IMR-90 (cell line): ENCODE measurements around the gene CALD1. TPM values are rescaled to one million over a fixed set of nuclear protein-coding genes. Genes with fewer than 3 reads are reported as not detected.

Experiments used
- ATAC-seq: fragments of 200-7000 bp; cut with Tn5 transposase; 2 replicates; pipeline ENCODE4 v1.9.1; 2020; ENCODE audit warnings: low read depth, mild to moderate bottlenecking, moderate library complexity
- BruUV-seq: library from RNA; stranded (reverse); fragments of 400-500 nt; replicated peaks from 2 replicates; lab custom pipeline; 2021; lab: Mats Ljungman, UMichigan
- CTCF ChIA-PET: fragments of 300-600 bp; formaldehyde crosslinking; extraction: SDS; loops from one replicate; lab custom pipeline; 2021; ENCODE audit warnings: antibody characterized with exemption; lab: Yijun Ruan, JAX
- POLR2A ChIA-PET: fragments of 300-600 bp; sonication (Branson Sonifier 250); formaldehyde crosslinking; loops from one replicate; lab custom pipeline; 2022; ENCODE audit warnings: antibody characterized with exemption; ENCODE audit not compliant: unreplicated experiment; lab: Charles Lee
- DNase-seq: peaks from one replicate; pipeline ENCODE4 v3.0.0; 2013
- H2AFZ ChIP-seq: replicated peaks from 2 replicates; pipeline ENCODE3; 2013; ENCODE audit warnings: low read length, mild to moderate bottlenecking; ENCODE audit not compliant: poor library complexity
- H2AK5ac ChIP-seq: 2 replicates; pipeline ENCODE4 v1.6.1; 2013; ENCODE audit warnings: low read depth, low read length, inconsistent platforms
- H2AK9ac ChIP-seq: replicated peaks from 2 replicates; pipeline ENCODE3; 2013; ENCODE audit warnings: mild to moderate bottlenecking, low read depth, low read length, moderate library complexity; ENCODE audit not compliant: poor library complexity
- H2BK120ac ChIP-seq: 2 replicates; pipeline ENCODE4 v1.6.1; 2013; ENCODE audit warnings: low read depth, low read length, inconsistent platforms
- H2BK15ac ChIP-seq: 3 replicates; pipeline ENCODE4 v1.6.1; 2013; ENCODE audit warnings: low read depth, low read length, inconsistent platforms
- H2BK20ac ChIP-seq: 2 replicates; pipeline ENCODE4 v1.6.1; 2013; ENCODE audit warnings: low read depth, mild to moderate bottlenecking, inconsistent platforms, low read length, moderate library complexity
- H2BK5ac ChIP-seq: 2 replicates; pipeline ENCODE4 v1.6.1; 2013; ENCODE audit warnings: mild to moderate bottlenecking, low read depth, low read length, inconsistent platforms; ENCODE audit not compliant: poor library complexity, severe bottlenecking
- H3K14ac ChIP-seq: replicated peaks from 2 replicates; pipeline ENCODE4 v1.6.1; 2013; ENCODE audit warnings: low read depth, low read length, inconsistent platforms
- H3K18ac ChIP-seq: 2 replicates; pipeline ENCODE4 v1.6.1; 2013; ENCODE audit warnings: low read depth, low read length, control low read depth
- H3K23ac ChIP-seq: 2 replicates; pipeline ENCODE4 v1.6.1; 2013; ENCODE audit warnings: low read depth, low read length, inconsistent platforms
- H3K27ac ChIP-seq: 2 replicates; pipeline ENCODE4 v1.5.1; 2013; ENCODE audit warnings: mild to moderate bottlenecking, control low read depth, low read length; ENCODE audit not compliant: insufficient read depth
- H3K27me3 ChIP-seq: 2 replicates; pipeline ENCODE4 v1.6.1; 2013; ENCODE audit warnings: low read length; ENCODE audit not compliant: control insufficient read depth, insufficient read depth
- H3K36me3 ChIP-seq: 2 replicates; pipeline ENCODE4 v1.6.1; 2013; ENCODE audit warnings: low read length, mixed read lengths; ENCODE audit not compliant: control insufficient read depth, insufficient read depth
- H3K4ac ChIP-seq: 2 replicates; pipeline ENCODE4 v1.6.1; 2013; ENCODE audit warnings: low read depth, low read length, inconsistent platforms
- H3K4me1 ChIP-seq: 2 replicates; pipeline ENCODE4 v1.6.1; 2013; ENCODE audit warnings: low read length, mixed read lengths; ENCODE audit not compliant: control insufficient read depth, insufficient read depth
- H3K4me2 ChIP-seq: 2 replicates; pipeline ENCODE4 v1.6.1; 2013; ENCODE audit warnings: low read depth, mild to moderate bottlenecking, control low read depth, low read length, moderate library complexity
- H3K4me3 ChIP-seq: 2 replicates; pipeline ENCODE4 v1.5.1; 2013; ENCODE audit warnings: low read depth, mild to moderate bottlenecking, control low read depth, low read length, moderate library complexity; ENCODE audit not compliant: insufficient read depth
- H3K56ac ChIP-seq: 2 replicates; pipeline ENCODE4 v1.6.1; 2013; ENCODE audit warnings: low read length, inconsistent platforms; ENCODE audit not compliant: insufficient read depth; ENCODE audit errors: extremely low read depth
- H3K79me1 ChIP-seq, 2 experiments: 2 replicates each; pipeline ENCODE4 v1.6.1; 2013; ENCODE audit warnings: low read length in 2 of 2, inconsistent platforms in 1 of 2, low read depth in 1 of 2
- H3K9ac ChIP-seq: 2 replicates; pipeline ENCODE4 v1.6.1; 2013; ENCODE audit warnings: low read depth, low read length, control low read depth
- H3K9me1 ChIP-seq: 2 replicates; pipeline ENCODE4 v1.6.1; 2013; ENCODE audit warnings: low read length, inconsistent platforms; ENCODE audit not compliant: insufficient read depth
- H3K9me3 ChIP-seq: 2 replicates; pipeline ENCODE4 v1.6.1; 2013; ENCODE audit warnings: low read length; ENCODE audit not compliant: control insufficient read depth, insufficient read depth
- H4K20me1 ChIP-seq: 2 replicates; pipeline ENCODE4 v1.6.1; 2013; ENCODE audit warnings: low read length, inconsistent platforms; ENCODE audit not compliant: insufficient read depth
- H4K5ac ChIP-seq: 2 replicates; pipeline ENCODE4 v1.6.1; 2013; ENCODE audit warnings: mild to moderate bottlenecking, low read depth, low read length, control low read depth
- H4K8ac ChIP-seq, 2 experiments: 2 replicates each; pipeline ENCODE4 v1.6.1; 2013; ENCODE audit warnings: low read depth in 2 of 2, low read length in 2 of 2, control low read depth in 1 of 2, inconsistent platforms in 1 of 2
- H4K91ac ChIP-seq: 2 replicates; pipeline ENCODE4 v1.6.1; 2013; ENCODE audit warnings: low read depth, low read length, inconsistent platforms; ENCODE audit not compliant: insufficient read depth
- BHLHE40 ChIP-seq: fragments of 150-350 bp; IDR thresholded peaks from 2 replicates; pipeline ENCODE4 v1.6.1; 2016; ENCODE audit warnings: mild to moderate bottlenecking, low read depth, low read length
- CEBPB ChIP-seq: IDR thresholded peaks from 2 replicates; pipeline ENCODE4 v1.6.1; 2012; ENCODE audit warnings: low read depth, low read length, improper control_type of control experiment
- CHD1 ChIP-seq: IDR thresholded peaks from 2 replicates; pipeline ENCODE4 v1.6.1; 2012; ENCODE audit warnings: low read depth, low read length, improper control_type of control experiment
- FOS ChIP-seq: fragments of 150-350 bp; IDR thresholded peaks from 2 replicates; pipeline ENCODE4 v1.6.1; 2016; ENCODE audit warnings: low read depth, low read length
- MAZ ChIP-seq: IDR thresholded peaks from 2 replicates; pipeline ENCODE4 v1.6.1; 2012; ENCODE audit warnings: low read depth, mild to moderate bottlenecking, low read length, improper control_type of control experiment, moderate library complexity, borderline replicate concordance
- NFE2L2 ChIP-seq: fragments of 150-350 bp; IDR thresholded peaks from 2 replicates; pipeline ENCODE4 v1.6.1; 2016; ENCODE audit warnings: low read depth, mild to moderate bottlenecking, low read length
- RAD21 ChIP-seq: IDR thresholded peaks from 2 replicates; pipeline ENCODE4 v1.6.1; 2012; ENCODE audit warnings: low read length, improper control_type of control experiment
- RCOR1 ChIP-seq: IDR thresholded peaks from 2 replicates; pipeline ENCODE4 v1.6.1; 2012; ENCODE audit warnings: mild to moderate bottlenecking, low read length, improper control_type of control experiment; ENCODE audit not compliant: insufficient replicate concordance
- WGBS, 2 experiments: methylation state at CpG; one replicate each; pipeline versions ENCODE4 v1.1.5 to v1.1.7; 2013; ENCODE audit warnings: missing lambda C conversion rate in 2 of 2; ENCODE audit not compliant: insufficient read length in 1 of 2; ENCODE audit errors: extremely low coverage in 2 of 2; 5-methylcytosine and 5-hydroxymethylcytosine counted together
- dilution Hi-C: fragments of 300-500 bp; cut with HindIII; formaldehyde crosslinking; loops from one replicate; pipeline ENCODE4 v1.14.3; 2018; ENCODE audit warnings: low sequenced_read_pairs; ENCODE audit not compliant: unreplicated experiment
- in situ Hi-C: fragments of 300-500 bp; cut with MboI; formaldehyde crosslinking; loops from 3 replicates; pipeline ENCODE4 v1.14.3; 2019; ENCODE audit warnings: low sequenced_read_pairs, inconsistent platforms, mixed read lengths
- intact Hi-C: fragments of 100-400 bp; cut with micrococcal nuclease; formaldehyde crosslinking; loops from 2 replicates; pipeline ENCODE4 v1.10.0; 2022
- polyA plus RNA-seq, 3 experiments: library from polyadenylated mRNA; depleted of rRNA; stranded (reverse); fragments of >200 nt; gene quantifications; 2 replicates each; pipeline ENCODE4 v1.2.3, GENCODE V29; 2012; ENCODE audit warnings: low replicate concordance in 1 of 3
- total RNA-seq: library from RNA; depleted of rRNA; stranded (reverse); fragments of >200 nt; gene quantifications from 2 replicates; pipeline ENCODE4 v1.2.3, GENCODE V29; 2012
- TF ChIP-seq, protein P1 (sequence below): fragments of 150-350 bp; IDR thresholded peaks from 2 replicates; pipeline ENCODE4 v1.6.1; 2016; ENCODE audit warnings: low read depth, mild to moderate bottlenecking, low read length, moderate library complexity, borderline replicate concordance

The CALD1 gene
- total and polyA plus RNA-seq, 2 of the 4 experiments (the other 2 are of a cell fraction): 375 to 487 TPM

DNA sequence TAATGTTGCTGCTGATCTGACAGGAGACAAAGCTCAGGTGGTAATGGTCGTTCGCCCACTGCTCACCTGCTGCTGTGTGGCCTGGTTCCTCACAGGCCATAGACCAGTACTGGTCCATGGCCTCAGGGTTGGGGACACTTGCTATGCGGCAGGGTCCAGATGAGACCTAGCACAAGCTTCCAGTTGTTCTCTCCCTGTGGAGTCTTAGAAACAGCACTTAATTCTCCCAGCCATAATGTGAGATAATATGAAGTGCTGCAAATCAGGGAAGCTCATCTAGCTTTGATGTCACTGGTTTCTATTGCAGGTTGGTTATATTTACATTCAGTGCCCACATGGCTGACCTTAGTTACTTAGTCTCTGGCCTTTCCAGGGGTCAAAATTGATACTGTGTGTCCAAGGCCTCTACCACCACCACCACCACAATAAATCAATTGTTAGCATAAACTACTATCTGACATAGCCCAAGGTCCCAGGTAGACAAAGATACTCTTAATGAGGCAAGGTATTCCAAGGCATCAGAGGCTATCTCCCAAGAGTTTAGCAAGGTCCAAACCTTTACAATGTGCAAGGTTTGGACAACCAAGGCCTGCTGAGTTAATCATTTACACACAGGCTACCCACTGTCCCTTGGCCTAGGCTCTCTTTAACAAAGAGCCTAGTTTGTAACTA is 217.9 kb downstream of the CALD1 start:
- no peak overlapping the region for H2BK120ac ChIP-seq
- DNase-seq: no peak
- H3K56ac ChIP-seq: no peak overlapping the region
- H2AFZ ChIP-seq: no peak overlapping the region
- H3K9ac ChIP-seq: no peak overlapping the region
- no peaks in the 10 kb centered on the region; the same call in 1 of the 2 replicates for H3K27me3 ChIP-seq
- no TSS peak for BruUV-seq
- no peak overlapping the region for H3K4me2 ChIP-seq
- H2AK5ac ChIP-seq: no peak overlapping the region
- dilution Hi-C loops: no loop called here
- no peak overlapping the region for H2BK5ac ChIP-seq
- no peaks in the 10 kb centered on the region for H3K9me3 ChIP-seq
- no peak overlapping the region for H3K14ac ChIP-seq
- 90% methylated on average over 2 of the region's 3 CpGs; no CpG with 5 or more reads in 1 of the 2 experiments for WGBS, 2 experiments
- H3K4me1 ChIP-seq: no peaks in the 10 kb centered on the region; the same call in 1 of the 2 replicates
- TF ChIP-seq NFE2L2 (no peak), BHLHE40 (no peak), CEBPB (no peak), FOS (no peak), RCOR1 (no peak), MAZ (no peak), CHD1 (no peak), RAD21 (no peak)
- TF ChIP-seq, protein P1, sequence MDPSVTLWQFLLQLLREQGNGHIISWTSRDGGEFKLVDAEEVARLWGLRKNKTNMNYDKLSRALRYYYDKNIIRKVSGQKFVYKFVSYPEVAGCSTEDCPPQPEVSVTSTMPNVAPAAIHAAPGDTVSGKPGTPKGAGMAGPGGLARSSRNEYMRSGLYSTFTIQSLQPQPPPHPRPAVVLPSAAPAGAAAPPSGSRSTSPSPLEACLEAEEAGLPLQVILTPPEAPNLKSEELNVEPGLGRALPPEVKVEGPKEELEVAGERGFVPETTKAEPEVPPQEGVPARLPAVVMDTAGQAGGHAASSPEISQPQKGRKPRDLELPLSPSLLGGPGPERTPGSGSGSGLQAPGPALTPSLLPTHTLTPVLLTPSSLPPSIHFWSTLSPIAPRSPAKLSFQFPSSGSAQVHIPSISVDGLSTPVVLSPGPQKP: no peak
- POLR2A ChIA-PET: no interaction called here
- CTCF ChIA-PET: no interaction called here
- H3K9me1 ChIP-seq: peaks cover 6% of the 10 kb centered on the region; the same call in 1 of the 2 replicates
- H2BK20ac ChIP-seq: no peak overlapping the region
- no peak overlapping the region for H4K5ac ChIP-seq
- no peak for ATAC-seq
- no peak overlapping the region for H2AK9ac ChIP-seq
- no peak overlapping the region for H4K8ac ChIP-seq
- no peak overlapping the region for H3K4ac ChIP-seq
- H3K23ac ChIP-seq: no peak overlapping the region
- peaks cover 2% of the 10 kb centered on the region; the same call in 1 of the 2 replicates for H3K36me3 ChIP-seq
- in situ Hi-C loops: no loop called here
- no peaks in the 10 kb centered on the region for H4K20me1 ChIP-seq
- no peak overlapping the region for H4K91ac ChIP-seq
- H3K18ac ChIP-seq: no peak overlapping the region
- H3K4me3 ChIP-seq: no peak overlapping the region
- no peak overlapping the region for H2BK15ac ChIP-seq
- H3K79me1 ChIP-seq: no peaks in the 10 kb centered on the region
- intact Hi-C loops: no loop called here
- H3K27ac ChIP-seq: no peak overlapping the region
